ENCODE measurements around the gene KLHL22.

The KLHL22 gene

DNA sequence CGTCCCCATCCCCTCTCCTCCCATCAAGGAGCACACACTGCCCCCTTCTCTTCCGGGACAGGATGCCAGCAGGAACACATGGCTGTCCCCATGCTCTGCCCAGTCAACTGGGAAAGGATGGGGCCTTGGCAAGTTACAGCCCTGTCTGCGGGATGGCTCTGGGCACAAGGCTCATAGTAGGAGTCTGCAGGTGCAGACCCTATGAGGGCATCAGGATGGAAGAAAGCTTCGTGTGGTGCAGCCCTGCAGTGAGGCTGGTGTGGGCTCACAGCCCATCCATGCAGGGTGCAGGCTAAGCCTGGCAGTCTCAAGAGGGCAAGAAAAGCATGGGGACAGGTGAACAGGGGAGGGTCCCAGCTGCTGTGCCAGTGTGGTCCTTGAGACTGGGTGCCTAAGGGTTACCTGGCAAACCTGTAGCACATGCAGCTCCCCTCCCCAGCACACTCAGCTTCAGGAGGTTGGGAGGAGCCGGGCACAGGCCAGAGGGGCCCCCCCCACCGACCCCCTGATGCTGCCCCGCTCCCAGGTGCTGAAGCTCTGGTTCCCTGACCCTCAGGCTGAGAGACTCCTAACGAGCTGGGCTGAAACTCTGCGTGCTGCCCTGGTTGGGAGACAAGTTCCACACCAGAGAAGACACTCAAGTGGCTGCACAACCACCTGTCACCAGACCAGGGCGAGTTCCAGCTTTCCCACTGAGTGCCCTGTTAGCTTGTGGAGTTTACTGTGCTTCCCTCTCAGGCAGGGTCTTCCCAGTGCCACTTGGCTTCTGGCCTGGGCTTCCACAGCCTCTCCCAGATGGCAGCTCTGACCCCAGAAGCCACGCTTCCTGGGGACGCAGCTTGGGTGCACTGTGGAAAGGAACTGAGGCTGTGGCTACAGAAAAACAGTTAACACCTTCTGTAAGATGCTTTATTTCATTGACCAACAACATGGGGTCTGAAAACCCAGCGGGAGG, 54.7 kb downstream of the KLHL22 start:
- peaks cover 8% of the 10 kb centered on the region for H3K4me1 ChIP-seq (ENCODE audit: control insufficient read depth, insufficient read depth, low read length)

DNA sequence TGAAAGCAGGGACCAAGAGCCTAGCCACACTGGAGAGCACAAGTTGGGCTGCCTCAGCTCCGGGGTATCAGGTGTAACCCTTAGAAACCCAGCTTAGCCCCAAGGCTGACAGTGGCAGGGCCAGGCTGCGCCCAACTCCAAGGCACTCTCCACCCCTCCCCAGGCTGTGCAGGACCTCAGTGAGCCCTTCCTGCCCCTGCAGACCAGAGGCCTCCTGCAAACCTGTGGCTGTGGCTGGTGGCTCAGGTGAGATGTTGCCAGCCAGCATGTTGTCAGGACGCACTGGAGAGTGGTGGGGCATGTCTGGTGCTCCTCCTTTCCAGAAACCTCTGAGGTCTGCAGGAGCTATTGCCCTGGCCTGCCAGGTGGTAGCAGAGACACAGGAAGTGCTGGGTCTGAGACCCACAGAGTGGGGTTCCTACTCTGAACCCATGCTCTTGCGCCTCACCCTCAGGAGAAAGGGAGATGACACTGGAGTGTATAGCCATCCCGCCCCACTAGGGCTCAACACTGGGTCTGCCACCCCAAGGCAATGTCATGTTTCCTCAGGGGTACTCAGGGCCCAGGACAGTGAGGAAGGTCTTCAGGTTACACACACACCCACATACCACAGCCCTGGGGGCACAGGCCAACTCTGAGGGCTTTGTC, 55.5 kb downstream of the KLHL22 start:
- Histone ChIP-seq H3K4me3 (ENCODE audit: low read depth, low read length) (no peak overlapping the region), H3K27me3 (ENCODE audit: control insufficient read depth, insufficient read depth, low read length) (peaks cover 43% of the 10 kb centered on the region), H3K9me3 (ENCODE audit: control insufficient read depth, insufficient read depth, low read length) (no peaks in the 10 kb centered on the region), H3K27ac (ENCODE audit: low read depth, low read length) (no peak overlapping the region), H3K9ac (ENCODE audit: low read depth, low read length) (no peak overlapping the region), H3K4me1 (ENCODE audit: control insufficient read depth, insufficient read depth, low read length) (peaks cover 9% of the 10 kb centered on the region), H3K36me3 (ENCODE audit: control insufficient read depth, insufficient read depth, low read length) (no peaks in the 10 kb centered on the region)

More for the DNA sequence above, 54.7 kb downstream of the KLHL22 start:
- Histone ChIP-seq H3K9ac (ENCODE audit: low read depth, low read length) (no peak overlapping the region), H3K36me3 (ENCODE audit: control insufficient read depth, insufficient read depth, low read length) (no peaks in the 10 kb centered on the region), H3K27me3 (ENCODE audit: control insufficient read depth, insufficient read depth, low read length) (peaks cover 34% of the 10 kb centered on the region), H3K9me3 (ENCODE audit: control insufficient read depth, insufficient read depth, low read length) (no peaks in the 10 kb centered on the region), H3K4me3 (ENCODE audit: low read depth, low read length) (no peak overlapping the region), H3K27ac (ENCODE audit: low read depth, low read length) (no peak overlapping the region)

DNA sequence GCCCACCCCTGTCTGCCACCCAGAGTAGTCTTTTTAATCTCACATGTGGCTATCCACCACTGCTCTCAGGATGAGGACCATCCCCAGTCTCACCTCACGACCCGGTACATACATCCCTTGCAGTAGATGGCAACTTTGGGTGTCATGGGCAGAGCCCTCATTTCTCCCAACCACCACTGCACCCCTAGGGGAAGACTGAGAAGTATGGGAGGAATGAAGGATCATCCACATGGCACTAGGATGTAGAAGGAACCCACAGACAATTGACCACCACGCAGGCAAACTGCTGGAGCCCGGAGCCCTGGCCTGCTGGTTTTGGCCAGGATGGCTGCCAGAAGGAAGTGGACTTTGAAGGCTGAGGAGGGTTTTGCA, 56.1 kb downstream of the KLHL22 start:
- Histone ChIP-seq H3K27me3 (ENCODE audit: control insufficient read depth, insufficient read depth, low read length) (peaks cover 48% of the 10 kb centered on the region), H3K4me3 (ENCODE audit: low read depth, low read length) (no peak overlapping the region), H3K4me1 (ENCODE audit: control insufficient read depth, insufficient read depth, low read length) (peaks cover 9% of the 10 kb centered on the region), H3K9ac (ENCODE audit: low read depth, low read length) (no peak overlapping the region), H3K27ac (ENCODE audit: low read depth, low read length) (no peak overlapping the region), H3K9me3 (ENCODE audit: control insufficient read depth, insufficient read depth, low read length) (no peaks in the 10 kb centered on the region), H3K36me3 (ENCODE audit: control insufficient read depth, insufficient read depth, low read length) (no peaks in the 10 kb centered on the region)

DNA sequence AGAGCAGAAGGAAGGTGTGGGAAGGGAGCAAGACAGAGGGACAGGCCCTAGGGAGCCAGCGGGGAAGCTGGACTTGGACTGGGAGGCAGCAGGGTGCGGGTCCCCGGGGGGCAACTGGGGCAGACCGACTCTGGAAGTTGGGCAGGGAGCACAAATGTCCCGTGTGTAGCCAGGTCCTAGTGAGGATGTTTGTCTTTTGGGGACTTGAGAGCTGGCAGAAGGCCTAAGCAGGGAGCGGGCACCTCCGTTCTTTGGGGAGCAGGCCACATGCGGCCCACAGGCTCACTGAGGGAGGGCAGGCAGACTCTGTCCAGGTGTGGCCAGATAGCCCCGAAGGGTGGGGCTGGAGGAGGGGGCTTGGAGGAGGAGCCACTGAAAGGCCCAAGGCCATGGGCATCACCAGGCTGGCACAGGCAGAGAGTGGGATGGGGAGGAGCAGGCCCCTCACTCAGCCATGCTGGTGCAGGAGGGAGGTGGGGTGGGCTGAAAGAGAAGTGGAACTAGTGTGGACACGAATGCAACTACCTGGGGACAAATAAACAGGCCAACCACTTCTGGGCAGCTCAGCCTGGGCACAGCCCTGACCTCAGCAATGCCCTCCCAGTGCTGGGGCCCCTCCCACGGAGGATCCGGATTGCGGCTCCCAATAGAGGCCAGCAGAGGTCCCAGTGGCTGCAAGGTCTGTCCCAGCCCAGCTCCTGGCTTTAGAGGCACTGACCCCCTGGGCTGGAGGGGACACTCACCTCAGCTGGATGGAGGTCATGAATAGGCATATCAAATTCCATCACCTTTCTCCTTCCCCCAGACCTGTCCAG, 56.7 kb downstream of the KLHL22 start:
- no peak overlapping the region for H3K9ac ChIP-seq (ENCODE audit: low read depth, low read length)
- H3K27ac ChIP-seq (ENCODE audit: low read depth, low read length): no peak overlapping the region
- no peaks in the 10 kb centered on the region for H3K36me3 ChIP-seq (ENCODE audit: control insufficient read depth, insufficient read depth, low read length)
- peaks cover 54% of the 10 kb centered on the region for H3K27me3 ChIP-seq (ENCODE audit: control insufficient read depth, insufficient read depth, low read length)
- H3K4me3 ChIP-seq (ENCODE audit: low read depth, low read length): peak overlapping the region; percentile 73; the same call in 1 of the 2 replicates
- H3K9me3 ChIP-seq (ENCODE audit: control insufficient read depth, insufficient read depth, low read length): no peaks in the 10 kb centered on the region
- peaks cover 9% of the 10 kb centered on the region for H3K4me1 ChIP-seq (ENCODE audit: control insufficient read depth, insufficient read depth, low read length)

DNA sequence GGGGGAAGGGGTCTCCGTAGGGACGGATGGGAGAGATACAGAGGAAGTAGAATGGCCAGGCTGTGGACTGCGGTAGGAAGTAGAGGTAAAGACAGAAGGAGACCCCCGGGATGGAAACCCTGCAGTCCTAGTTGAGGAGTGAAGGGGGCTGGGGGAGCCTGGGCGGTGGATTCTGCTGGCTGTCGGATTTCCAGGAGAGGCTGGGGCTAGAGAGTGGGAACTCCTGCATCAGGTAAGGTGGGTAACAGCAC, 57.2 kb downstream of the KLHL22 start:
- Histone ChIP-seq H3K4me3 (ENCODE audit: low read depth, low read length) (peak overlapping the region; percentile 73), H3K4me1 (ENCODE audit: control insufficient read depth, insufficient read depth, low read length) (peaks cover 9% of the 10 kb centered on the region), H3K9ac (ENCODE audit: low read depth, low read length) (no peak overlapping the region), H3K27ac (ENCODE audit: low read depth, low read length) (no peak overlapping the region), H3K36me3 (ENCODE audit: control insufficient read depth, insufficient read depth, low read length) (no peaks in the 10 kb centered on the region), H3K27me3 (ENCODE audit: control insufficient read depth, insufficient read depth, low read length) (peaks cover 59% of the 10 kb centered on the region), H3K9me3 (ENCODE audit: control insufficient read depth, insufficient read depth, low read length) (no peaks in the 10 kb centered on the region)

DNA sequence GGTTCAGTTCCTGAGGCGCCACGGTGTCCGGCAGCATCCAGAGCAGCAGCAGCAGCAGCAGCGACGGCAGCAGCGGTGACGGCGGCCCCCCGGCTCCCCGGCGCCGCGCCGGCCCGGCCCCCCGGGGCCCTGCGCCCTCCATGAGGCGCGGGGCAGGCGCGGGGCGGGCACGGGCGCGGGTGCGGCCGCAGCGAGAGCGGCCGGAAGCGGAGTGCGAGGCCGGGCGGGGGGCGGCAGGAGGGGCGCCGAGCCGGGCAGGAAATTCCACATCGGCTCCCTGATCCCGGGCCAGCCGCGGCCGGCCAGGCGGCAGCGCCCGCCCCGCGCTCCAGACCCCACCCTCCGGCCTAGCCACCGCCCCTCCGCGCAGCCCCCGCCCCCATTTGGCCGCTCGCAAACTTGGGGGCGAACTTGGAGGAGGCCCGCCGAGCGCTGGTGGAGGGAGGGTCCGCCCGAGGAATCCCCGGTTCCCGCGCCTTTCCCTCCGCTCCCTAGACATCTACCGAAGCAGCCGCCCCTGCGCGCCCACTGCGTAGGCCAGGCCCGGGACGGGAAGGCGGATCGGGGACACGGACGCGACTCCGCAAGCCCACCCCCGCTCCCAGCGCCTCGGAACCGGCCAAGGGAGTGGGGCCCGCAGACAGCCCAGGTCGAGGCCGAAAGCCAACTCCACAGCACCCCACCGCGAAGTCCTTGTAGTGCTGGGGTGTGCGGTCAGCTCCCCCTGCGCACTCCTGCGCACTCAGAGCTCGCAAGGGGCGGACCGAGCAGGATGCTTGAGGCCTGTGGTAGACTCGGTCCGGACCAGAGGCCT, 57.8 kb downstream of the KLHL22 start, which contains the start of gene SCARF2:
Gene SCARF2, minus strand, starts transcription at position 213 of the 814 bp plus-strand sequence. Its CDS starts 71 bp downstream, at position 142.
- Histone ChIP-seq H3K36me3 (ENCODE audit: control insufficient read depth, insufficient read depth, low read length) (no peaks in the 10 kb centered on the region), H3K27ac (ENCODE audit: low read depth, low read length) (no peak within 1 kb of the TSS), H3K9me3 (ENCODE audit: control insufficient read depth, insufficient read depth, low read length) (no peaks in the 10 kb centered on the region), H3K9ac (ENCODE audit: low read depth, low read length) (peak within 1 kb of the TSS; percentile 31; the same call in 1 of the 2 replicates), H3K4me1 (ENCODE audit: control insufficient read depth, insufficient read depth, low read length) (peaks cover 9% of the 10 kb centered on the region), H3K4me3 (ENCODE audit: low read depth, low read length) (peak within 1 kb of the TSS; percentile 73), H3K27me3 (ENCODE audit: control insufficient read depth, insufficient read depth, low read length) (peaks cover 65% of the 10 kb centered on the region)

DNA sequence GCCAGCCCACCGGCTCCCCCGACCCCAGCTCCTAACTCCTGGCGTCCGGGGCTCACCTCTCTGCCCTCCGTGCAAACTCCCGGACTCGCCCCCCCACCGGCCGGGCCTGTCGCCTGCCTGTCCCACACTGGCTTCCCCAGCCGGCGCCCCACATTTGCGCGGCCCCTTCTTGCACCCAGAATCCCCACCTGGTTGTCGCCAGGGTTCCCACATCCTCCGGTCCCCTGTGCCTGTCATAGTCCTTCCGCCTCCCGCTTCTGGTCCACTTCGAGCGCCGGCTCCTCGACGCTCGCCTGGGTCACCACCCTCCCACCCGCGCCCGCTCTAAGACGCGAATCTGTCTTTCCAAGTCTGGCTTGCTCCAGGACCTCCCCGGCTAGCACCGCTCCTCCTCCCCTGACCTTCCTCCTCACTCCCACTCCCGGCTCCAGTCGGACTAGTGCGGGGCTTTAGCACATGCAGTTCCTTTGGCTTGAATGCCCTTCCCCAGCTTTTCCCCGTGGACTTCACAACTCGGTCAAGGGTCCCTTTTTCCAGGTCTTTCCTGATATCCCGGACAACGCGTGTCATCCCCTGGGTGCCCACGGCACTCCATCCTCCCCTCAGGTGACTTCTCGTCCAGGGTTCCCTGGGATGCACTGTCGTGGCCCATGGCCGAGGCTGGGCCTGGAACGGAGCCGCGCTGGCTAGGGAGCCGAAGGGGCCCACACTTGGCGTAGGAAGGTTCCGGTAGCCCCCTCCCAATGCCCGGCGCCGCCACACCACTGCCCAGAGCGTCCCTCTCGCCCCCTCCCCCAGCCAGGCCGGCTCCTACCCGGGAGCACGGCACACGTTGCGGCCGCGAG, 58.6 kb downstream of the KLHL22 start:
- peak overlapping the region; percentile 73 for H3K4me3 ChIP-seq (ENCODE audit: low read depth, low read length)
- H3K36me3 ChIP-seq (ENCODE audit: control insufficient read depth, insufficient read depth, low read length): no peaks in the 10 kb centered on the region
- peak overlapping the region; percentile 31; the same call in 1 of the 2 replicates for H3K9ac ChIP-seq (ENCODE audit: low read depth, low read length)
- no peaks in the 10 kb centered on the region for H3K9me3 ChIP-seq (ENCODE audit: control insufficient read depth, insufficient read depth, low read length)
- H3K27ac ChIP-seq (ENCODE audit: low read depth, low read length): no peak overlapping the region
- peaks cover 71% of the 10 kb centered on the region for H3K27me3 ChIP-seq (ENCODE audit: control insufficient read depth, insufficient read depth, low read length)
- peaks cover 9% of the 10 kb centered on the region for H3K4me1 ChIP-seq (ENCODE audit: control insufficient read depth, insufficient read depth, low read length)

DNA sequence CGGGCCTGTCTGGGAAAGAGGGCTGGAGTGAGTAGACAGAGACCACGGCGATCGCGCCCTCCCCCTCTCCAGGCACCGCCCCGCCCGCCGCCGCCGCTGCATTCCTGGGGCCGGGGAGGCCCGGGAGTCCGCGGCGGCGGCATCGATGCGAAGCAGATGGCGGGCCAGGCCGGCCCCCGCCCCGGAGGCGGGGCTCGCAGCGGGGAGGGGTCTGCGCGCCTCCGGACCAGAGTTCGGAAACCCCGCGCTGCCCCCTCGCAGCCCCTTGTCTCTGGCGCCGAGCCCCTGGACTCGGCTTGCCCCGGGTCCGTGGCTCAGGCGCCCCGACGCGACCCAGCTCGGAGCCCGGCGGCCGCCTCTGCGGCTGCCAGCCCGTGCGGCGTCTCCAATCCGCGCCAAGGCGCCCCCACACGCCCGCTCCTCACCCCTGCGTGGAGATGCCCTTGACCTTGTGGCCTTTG, 59.3 kb downstream of the KLHL22 start:
- Histone ChIP-seq H3K9me3 (ENCODE audit: control insufficient read depth, insufficient read depth, low read length) (no peaks in the 10 kb centered on the region), H3K36me3 (ENCODE audit: control insufficient read depth, insufficient read depth, low read length) (no peaks in the 10 kb centered on the region), H3K4me3 (ENCODE audit: low read depth, low read length) (peak overlapping the region; percentile 73), H3K9ac (ENCODE audit: low read depth, low read length) (no peak overlapping the region), H3K27me3 (ENCODE audit: control insufficient read depth, insufficient read depth, low read length) (peaks cover 78% of the 10 kb centered on the region), H3K27ac (ENCODE audit: low read depth, low read length) (no peak overlapping the region), H3K4me1 (ENCODE audit: control insufficient read depth, insufficient read depth, low read length) (peaks cover 10% of the 10 kb centered on the region)

DNA sequence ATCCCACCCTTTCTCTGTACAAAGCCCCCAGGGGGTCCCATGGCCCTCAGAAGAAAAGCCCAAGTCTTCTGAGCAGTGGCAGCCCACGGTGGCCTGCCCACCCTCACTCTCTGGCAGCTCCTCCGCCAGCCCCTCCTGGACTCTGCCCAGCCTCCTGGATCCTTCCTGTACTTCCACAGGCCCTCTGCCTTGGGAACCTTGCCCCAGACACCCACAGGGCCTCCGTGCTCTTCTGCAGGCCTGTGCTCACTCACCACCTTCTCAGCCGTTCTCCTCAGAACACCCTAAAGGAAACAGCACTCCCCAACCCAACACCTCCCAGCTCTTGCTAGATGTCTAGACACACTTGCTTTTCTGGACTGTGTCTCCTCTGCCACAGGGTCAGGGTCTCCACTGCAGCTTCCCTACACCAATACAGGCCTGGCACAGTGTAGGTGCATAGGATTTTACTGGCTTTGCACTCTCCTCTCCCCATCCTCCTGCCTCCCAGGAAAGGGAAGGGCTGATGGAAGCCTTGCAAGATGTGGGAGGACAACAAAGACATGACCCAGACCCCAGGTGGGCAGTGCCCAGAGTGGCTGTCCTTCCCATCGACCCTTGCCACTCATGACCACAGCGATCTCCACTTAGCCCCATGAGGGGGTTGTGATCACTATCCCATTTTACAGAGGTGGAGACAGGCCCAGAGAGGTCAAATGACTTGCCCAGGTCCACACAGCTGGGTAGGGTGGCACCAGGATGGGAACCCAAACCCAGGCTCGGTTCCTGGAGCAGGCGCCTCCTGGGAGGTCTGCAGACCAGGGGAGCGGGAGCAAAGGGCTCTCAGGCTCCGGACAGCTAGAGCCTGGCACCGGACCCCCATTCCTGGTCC, 59.9 kb downstream of the KLHL22 start:
- H3K9ac ChIP-seq (ENCODE audit: low read depth, low read length): no peak overlapping the region

More for the DNA sequence above, 59.9 kb downstream of the KLHL22 start:
- H3K27me3 ChIP-seq (ENCODE audit: control insufficient read depth, insufficient read depth, low read length): peaks cover 85% of the 10 kb centered on the region
- peak overlapping the region; percentile 73 for H3K4me3 ChIP-seq (ENCODE audit: low read depth, low read length)
- no peak overlapping the region for H3K27ac ChIP-seq (ENCODE audit: low read depth, low read length)
- no peaks in the 10 kb centered on the region for H3K9me3 ChIP-seq (ENCODE audit: control insufficient read depth, insufficient read depth, low read length)
- H3K36me3 ChIP-seq (ENCODE audit: control insufficient read depth, insufficient read depth, low read length): no peaks in the 10 kb centered on the region
- H3K4me1 ChIP-seq (ENCODE audit: control insufficient read depth, insufficient read depth, low read length): peaks cover 14% of the 10 kb centered on the region
